ENCODE data around the gene FN3K.

- no peak for TF ChIP-seq CTCF (conservative IDR thresholded peaks at IDR 0.05; ENCODE audit: low read depth, low read length)
- no peak for TF ChIP-seq RFX5 (IDR thresholded peaks at IDR 0.05; ENCODE audit: low read depth, low read length)
- no peak for TF ChIP-seq RAD21 (IDR thresholded peaks at IDR 0.05; ENCODE audit: low read length)
- TF ChIP-seq POLR2A (IDR thresholded peaks at IDR 0.05; ENCODE audit: low read depth, low read length), result no peak
- no peak for TF ChIP-seq MAZ (IDR thresholded peaks at IDR 0.05; ENCODE audit: borderline replicate concordance, low read depth, low read length)
- TF ChIP-seq MXI1 (IDR thresholded peaks at IDR 0.05; ENCODE audit: borderline replicate concordance, low read depth, low read length), result no peak
- no peak for TF ChIP-seq CHD1 (IDR thresholded peaks at IDR 0.05; ENCODE audit: low read depth, low read length)
- TF ChIP-seq BHLHE40 (IDR thresholded peaks at IDR 0.05; ENCODE audit: low read depth, low read length), result no peak
- no peak for TF ChIP-seq FOS (IDR thresholded peaks at IDR 0.05; ENCODE audit: low read depth, low read length)
- TF ChIP-seq SMC3 (IDR thresholded peaks at IDR 0.05; ENCODE audit: low read depth, low read length), result no peak
- TF ChIP-seq CEBPB (IDR thresholded peaks at IDR 0.05; ENCODE audit: low read depth, low read length), result no peak
- no peak for TF ChIP-seq USF2 (IDR thresholded peaks at IDR 0.05; ENCODE audit: low read depth, low read length)
- TF ChIP-seq RCOR1 (IDR thresholded peaks at IDR 0.05; ENCODE audit: insufficient replicate concordance, low read length), result no peak
- no peak for TF ChIP-seq NFE2L2 (IDR thresholded peaks at IDR 0.05; ENCODE audit: low read depth, low read length)
These were observed 30.0 kb downstream of the FN3K start for GRCh38 chr17:82765371-82765770.
